Stimulated activated CD8-positive, alpha-beta memory T cell treated with anti-CD3 and anti-CD28 coated beads, Interleukin-12 subunit alpha, Interleukin-12 subunit beta, amount 100 ng/mL, for 24 hours (primary cell): Measurements from ENCODE around the gene NUP50.

Source experiments
- DNase-seq: peaks from one replicate; pipeline ENCODE4 v3.0.0-alpha.2; 2020; ENCODE audit errors: extremely low read depth

Gene NUP50

GRCh38 chr22:45227645-45228400 is 64.1 kb downstream of the NUP50 start:
- DNase-seq, result no peak

- DNase-seq, result no peak
These were observed 64.7 kb downstream of the NUP50 start for GRCh38 chr22:45228401-45228754.

- no peak for DNase-seq
These were observed 65.5 kb downstream of the NUP50 start for GRCh38 chr22:45229181-45229580.

GRCh38 chr22:45230026-45230721 is 66.4 kb downstream of the NUP50 start:
- DNase-seq, result no peak

- DNase-seq, result no peak
These were observed 67.6 kb downstream of the NUP50 start for GRCh38 chr22:45231293-45231692.

- no peak for DNase-seq
These were observed 69.7 kb downstream of the NUP50 start for GRCh38 chr22:45233386-45233785.

GRCh38 chr22:45233827-45234226 is 70.1 kb downstream of the NUP50 start:
- no peak for DNase-seq

- no peak for DNase-seq
These were observed 71.5 kb downstream of the NUP50 start for GRCh38 chr22:45235101-45235777.

GRCh38 chr22:45235851-45236342 is 72.2 kb downstream of the NUP50 start:
- DNase-seq, result no peak

- DNase-seq, result no peak
These were observed 73.6 kb downstream of the NUP50 start for GRCh38 chr22:45237065-45237990.
